Measurements from ENCODE around the gene PLXNA4. TPM values are rescaled to one million over a fixed set of nuclear protein-coding genes. Genes with fewer than 3 reads are reported as not detected.

The PLXNA4 gene
- total RNA-seq, 1 experiment from 2014 or later: 0.81 TPM

DNA sequence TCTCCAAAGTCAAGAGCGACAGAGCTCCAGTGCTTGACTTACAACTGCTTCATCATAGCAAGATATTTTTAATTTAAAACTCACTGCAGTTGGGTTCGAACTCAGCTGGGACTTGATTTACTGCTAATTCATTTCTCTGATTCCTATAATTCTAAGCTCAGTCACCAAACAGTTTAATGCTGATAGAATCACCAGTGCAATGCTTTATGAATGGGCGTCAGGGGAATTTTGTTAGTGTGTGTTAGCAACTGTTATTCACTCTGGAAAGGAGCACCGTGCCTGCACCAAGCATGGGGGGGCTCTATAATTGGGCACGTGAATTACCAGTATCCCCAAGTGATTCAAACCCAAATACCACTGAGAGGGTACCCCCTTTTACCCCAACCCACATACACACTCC, 10.4 kb downstream of the PLXNA4 start (continued):
- TF ChIP-seq, protein P1, sequence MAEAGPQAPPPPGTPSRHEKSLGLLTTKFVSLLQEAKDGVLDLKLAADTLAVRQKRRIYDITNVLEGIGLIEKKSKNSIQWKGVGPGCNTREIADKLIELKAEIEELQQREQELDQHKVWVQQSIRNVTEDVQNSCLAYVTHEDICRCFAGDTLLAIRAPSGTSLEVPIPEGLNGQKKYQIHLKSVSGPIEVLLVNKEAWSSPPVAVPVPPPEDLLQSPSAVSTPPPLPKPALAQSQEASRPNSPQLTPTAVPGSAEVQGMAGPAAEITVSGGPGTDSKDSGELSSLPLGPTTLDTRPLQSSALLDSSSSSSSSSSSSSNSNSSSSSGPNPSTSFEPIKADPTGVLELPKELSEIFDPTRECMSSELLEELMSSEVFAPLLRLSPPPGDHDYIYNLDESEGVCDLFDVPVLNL (CRISPR knock-in tag; IDR thresholded peaks at IDR 0.05; ENCODE audit: borderline replicate concordance, low read depth): no peak
- TF ChIP-seq, protein P2, sequence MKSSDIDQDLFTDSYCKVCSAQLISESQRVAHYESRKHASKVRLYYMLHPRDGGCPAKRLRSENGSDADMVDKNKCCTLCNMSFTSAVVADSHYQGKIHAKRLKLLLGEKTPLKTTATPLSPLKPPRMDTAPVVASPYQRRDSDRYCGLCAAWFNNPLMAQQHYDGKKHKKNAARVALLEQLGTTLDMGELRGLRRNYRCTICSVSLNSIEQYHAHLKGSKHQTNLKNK (CRISPR knock-in tag; IDR thresholded peaks at IDR 0.05): no peak
- TF ChIP-seq TEAD1 (CRISPR knock-in tag; IDR thresholded peaks at IDR 0.05) (no peak), CREM (CRISPR knock-in tag; IDR thresholded peaks at IDR 0.05) (no peak), NFATC4 (CRISPR knock-in tag; IDR thresholded peaks at IDR 0.05) (no peak), ZBTB21 (CRISPR knock-in tag; IDR thresholded peaks at IDR 0.05; ENCODE audit: borderline replicate concordance) (no peak)

DNA sequence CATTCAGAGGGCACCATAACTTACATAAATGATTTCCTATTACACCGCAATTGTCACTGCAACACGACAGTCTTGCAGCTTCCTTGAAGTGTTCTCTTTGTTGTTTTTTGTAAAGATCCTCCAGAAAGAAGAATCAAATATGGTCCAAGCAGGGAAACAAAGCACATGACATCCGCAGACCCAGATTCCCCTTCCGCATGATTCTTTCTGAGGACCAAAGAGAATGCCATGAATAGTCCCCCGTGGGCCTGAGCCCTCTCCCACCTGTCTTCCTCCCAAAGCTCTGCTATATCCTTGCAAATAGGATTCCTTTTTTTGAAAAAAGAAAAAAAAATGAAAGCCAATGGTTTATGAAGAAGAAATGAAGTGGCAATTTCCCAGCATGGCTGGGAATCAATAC, 10.8 kb downstream of the PLXNA4 start:
- Mint-ChIP-seq H3K4me1 (peaks cover 17% of the 10 kb centered on the region), H3K27ac (no peak overlapping the region), H3K36me3 (peaks cover 3% of the 10 kb centered on the region; the same call in 1 of the 2 replicates), H3K27me3 (ENCODE audit: low read depth) (peaks cover 73% of the 10 kb centered on the region), H3K4me3 (no peak overlapping the region), H3K9me3 (peaks cover 4% of the 10 kb centered on the region; the same call in 1 of the 2 replicates)
- ChIA-PET CTCF (interaction anchor here (0.9 to 1.7 kb wide), 4 partner anchors 12 to 247 kb away, joined by 3 to 8 read pairs (median 4); no protein-coding TSS in a partner anchor), POLR2A (no interaction called here)
- TF ChIP-seq, protein P3, sequence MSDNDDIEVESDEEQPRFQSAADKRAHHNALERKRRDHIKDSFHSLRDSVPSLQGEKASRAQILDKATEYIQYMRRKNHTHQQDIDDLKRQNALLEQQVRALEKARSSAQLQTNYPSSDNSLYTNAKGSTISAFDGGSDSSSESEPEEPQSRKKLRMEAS (CRISPR knock-in tag; IDR thresholded peaks at IDR 0.05): no peak
- TF ChIP-seq CBFB (CRISPR knock-in tag; IDR thresholded peaks at IDR 0.05; ENCODE audit: low read depth) (no peak), SMAD4 (CRISPR knock-in tag; IDR thresholded peaks at IDR 0.05) (no peak), PRRX2 (CRISPR knock-in tag; IDR thresholded peaks at IDR 0.05) (no peak), TEAD4 (CRISPR knock-in tag; IDR thresholded peaks at IDR 0.05) (no peak), NFYB (CRISPR knock-in tag; conservative IDR thresholded peaks at IDR 0.05; ENCODE audit: low read depth) (no peak)
- TF ChIP-seq, protein P4, sequence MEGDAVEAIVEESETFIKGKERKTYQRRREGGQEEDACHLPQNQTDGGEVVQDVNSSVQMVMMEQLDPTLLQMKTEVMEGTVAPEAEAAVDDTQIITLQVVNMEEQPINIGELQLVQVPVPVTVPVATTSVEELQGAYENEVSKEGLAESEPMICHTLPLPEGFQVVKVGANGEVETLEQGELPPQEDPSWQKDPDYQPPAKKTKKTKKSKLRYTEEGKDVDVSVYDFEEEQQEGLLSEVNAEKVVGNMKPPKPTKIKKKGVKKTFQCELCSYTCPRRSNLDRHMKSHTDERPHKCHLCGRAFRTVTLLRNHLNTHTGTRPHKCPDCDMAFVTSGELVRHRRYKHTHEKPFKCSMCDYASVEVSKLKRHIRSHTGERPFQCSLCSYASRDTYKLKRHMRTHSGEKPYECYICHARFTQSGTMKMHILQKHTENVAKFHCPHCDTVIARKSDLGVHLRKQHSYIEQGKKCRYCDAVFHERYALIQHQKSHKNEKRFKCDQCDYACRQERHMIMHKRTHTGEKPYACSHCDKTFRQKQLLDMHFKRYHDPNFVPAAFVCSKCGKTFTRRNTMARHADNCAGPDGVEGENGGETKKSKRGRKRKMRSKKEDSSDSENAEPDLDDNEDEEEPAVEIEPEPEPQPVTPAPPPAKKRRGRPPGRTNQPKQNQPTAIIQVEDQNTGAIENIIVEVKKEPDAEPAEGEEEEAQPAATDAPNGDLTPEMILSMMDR (IDR thresholded peaks at IDR 0.05): no peak
- TF ChIP-seq, protein P5, sequence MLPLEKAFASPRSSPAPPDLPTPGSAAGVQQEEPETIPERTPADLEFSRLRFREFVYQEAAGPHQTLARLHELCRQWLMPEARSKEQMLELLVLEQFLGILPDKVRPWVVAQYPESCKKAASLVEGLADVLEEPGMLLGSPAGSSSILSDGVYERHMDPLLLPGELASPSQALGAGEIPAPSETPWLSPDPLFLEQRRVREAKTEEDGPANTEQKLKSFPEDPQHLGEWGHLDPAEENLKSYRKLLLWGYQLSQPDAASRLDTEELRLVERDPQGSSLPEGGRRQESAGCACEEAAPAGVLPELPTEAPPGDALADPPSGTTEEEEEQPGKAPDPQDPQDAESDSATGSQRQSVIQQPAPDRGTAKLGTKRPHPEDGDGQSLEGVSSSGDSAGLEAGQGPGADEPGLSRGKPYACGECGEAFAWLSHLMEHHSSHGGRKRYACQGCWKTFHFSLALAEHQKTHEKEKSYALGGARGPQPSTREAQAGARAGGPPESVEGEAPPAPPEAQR (CRISPR knock-in tag; IDR thresholded peaks at IDR 0.05): no peak
- TF ChIP-seq, protein P6, sequence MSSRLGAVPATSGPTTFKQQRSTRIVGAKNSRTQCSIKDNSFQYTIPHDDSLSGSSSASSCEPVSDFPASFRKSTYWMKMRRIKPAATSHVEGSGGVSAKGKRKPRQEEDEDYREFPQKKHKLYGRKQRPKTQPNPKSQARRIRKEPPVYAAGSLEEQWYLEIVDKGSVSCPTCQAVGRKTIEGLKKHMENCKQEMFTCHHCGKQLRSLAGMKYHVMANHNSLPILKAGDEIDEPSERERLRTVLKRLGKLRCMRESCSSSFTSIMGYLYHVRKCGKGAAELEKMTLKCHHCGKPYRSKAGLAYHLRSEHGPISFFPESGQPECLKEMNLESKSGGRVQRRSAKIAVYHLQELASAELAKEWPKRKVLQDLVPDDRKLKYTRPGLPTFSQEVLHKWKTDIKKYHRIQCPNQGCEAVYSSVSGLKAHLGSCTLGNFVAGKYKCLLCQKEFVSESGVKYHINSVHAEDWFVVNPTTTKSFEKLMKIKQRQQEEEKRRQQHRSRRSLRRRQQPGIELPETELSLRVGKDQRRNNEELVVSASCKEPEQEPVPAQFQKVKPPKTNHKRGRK (CRISPR knock-in tag; IDR thresholded peaks at IDR 0.05; ENCODE audit: borderline replicate concordance): no peak
- TF ChIP-seq, protein P7, sequence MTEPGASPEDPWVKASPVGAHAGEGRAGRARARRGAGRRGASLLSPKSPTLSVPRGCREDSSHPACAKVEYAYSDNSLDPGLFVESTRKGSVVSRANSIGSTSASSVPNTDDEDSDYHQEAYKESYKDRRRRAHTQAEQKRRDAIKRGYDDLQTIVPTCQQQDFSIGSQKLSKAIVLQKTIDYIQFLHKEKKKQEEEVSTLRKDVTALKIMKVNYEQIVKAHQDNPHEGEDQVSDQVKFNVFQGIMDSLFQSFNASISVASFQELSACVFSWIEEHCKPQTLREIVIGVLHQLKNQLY (CRISPR knock-in tag; IDR thresholded peaks at IDR 0.05): no peak
- TF ChIP-seq, protein P8, sequence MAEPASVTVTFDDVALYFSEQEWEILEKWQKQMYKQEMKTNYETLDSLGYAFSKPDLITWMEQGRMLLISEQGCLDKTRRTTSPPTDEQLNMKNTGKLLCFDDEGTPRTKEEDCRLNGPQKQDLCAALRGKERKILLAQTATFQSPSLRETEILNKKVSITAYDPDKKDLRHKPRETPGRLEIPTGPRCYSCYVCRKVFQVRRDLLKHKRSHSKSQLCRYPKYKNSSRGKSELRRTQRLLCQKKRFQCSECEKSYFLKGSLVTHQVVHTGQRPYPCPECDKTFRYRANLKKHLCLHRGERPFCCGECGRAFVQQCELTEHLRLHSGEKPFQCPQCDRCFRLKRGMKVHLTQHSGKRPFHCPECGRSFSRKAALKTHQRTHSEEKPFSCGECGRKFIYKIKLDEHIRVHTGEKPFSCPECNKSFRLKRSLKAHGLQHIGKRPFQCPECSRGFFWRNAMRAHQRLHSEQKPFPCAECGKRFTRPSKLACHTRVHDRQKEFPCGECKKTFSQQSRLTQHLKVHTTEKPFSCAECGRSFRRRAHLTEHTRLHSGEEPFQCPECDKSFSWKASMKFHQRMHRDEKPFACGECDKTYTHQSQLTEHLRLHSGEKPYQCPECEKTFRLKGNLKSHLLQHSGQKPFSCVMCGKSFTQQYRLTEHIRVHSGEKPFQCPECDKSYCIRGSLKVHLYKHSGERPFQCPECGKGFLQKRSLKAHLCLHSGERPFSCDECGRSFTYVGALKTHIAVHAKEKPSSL (CRISPR knock-in tag; conservative IDR thresholded peaks at IDR 0.05): no peak
- ATAC-seq: no peak
- no peak for DNase-seq (ENCODE audit: low spot score)

All from WTC11 (cell line).